H9 (cell line): ENCODE measurements around the gene SLC2A14. TPM values are rescaled to one million over a fixed set of nuclear protein-coding genes. Genes with fewer than 3 reads are reported as not detected.
A peak's percentile ranks its signal among the peaks of the same experiment; 100 is the strongest.
"Not testable (repeated sequence)": the region's sequence is repeated elsewhere in the genome, so short reads cannot be mapped to it uniquely, and the experiment has no call there.

Source experiments
- DNase-seq: peaks from one replicate; pipeline ENCODE4 v3.0.0-alpha.2; 2017
- H2AFZ ChIP-seq: one replicate; pipeline ENCODE4 v1.6.1; 2013; ENCODE audit warnings: mild to moderate bottlenecking, low read length, control low read depth, moderate library complexity
- H2AK5ac ChIP-seq: 2 replicates; pipeline ENCODE4 v1.6.1; 2013; ENCODE audit warnings: low read length, control low read depth, mixed read lengths; ENCODE audit not compliant: insufficient read length
- H2BK120ac ChIP-seq: one replicate; pipeline ENCODE4 v1.6.1; 2013; ENCODE audit warnings: low read depth, mild to moderate bottlenecking, low read length, control low read depth, inconsistent platforms; ENCODE audit not compliant: poor library complexity, severe bottlenecking
- H2BK12ac ChIP-seq: 2 replicates; pipeline ENCODE4 v1.6.1; 2013; ENCODE audit warnings: low read length, control low read depth, mixed read lengths, low read depth; ENCODE audit not compliant: insufficient read length
- H2BK15ac ChIP-seq: 2 replicates; pipeline ENCODE4 v1.6.1; 2013; ENCODE audit warnings: low read depth, low read length, control low read depth
- H2BK20ac ChIP-seq: one replicate; pipeline ENCODE4 v1.6.1; 2013; ENCODE audit warnings: low read depth, mild to moderate bottlenecking, low read length, control low read depth, inconsistent platforms; ENCODE audit not compliant: poor library complexity, severe bottlenecking
- H2BK5ac ChIP-seq: 2 replicates; pipeline ENCODE4 v1.6.1; 2013; ENCODE audit warnings: low read length, control low read depth, mixed read lengths; ENCODE audit not compliant: insufficient read length
- H3K14ac ChIP-seq: 2 replicates; pipeline ENCODE4 v1.6.1; 2013; ENCODE audit warnings: low read length, control low read depth; ENCODE audit not compliant: insufficient read depth
- H3K18ac ChIP-seq: 2 replicates; pipeline ENCODE4 v1.6.1; 2013; ENCODE audit warnings: low read depth, mild to moderate bottlenecking, mixed read lengths, low read length, control low read depth; ENCODE audit not compliant: insufficient read length
- H3K23ac ChIP-seq: 2 replicates; pipeline ENCODE4 v1.6.1; 2013; ENCODE audit warnings: low read length, control low read depth, mixed read lengths, low read depth; ENCODE audit not compliant: insufficient read length
- H3K23me2 ChIP-seq: 2 replicates; pipeline ENCODE4 v1.6.1; 2013; ENCODE audit warnings: low read depth, mild to moderate bottlenecking, mixed read lengths, low read length, control low read depth; ENCODE audit not compliant: insufficient read length, poor library complexity, severe bottlenecking
- H3K27ac ChIP-seq: 2 replicates; pipeline ENCODE4 v1.5.1; 2013; ENCODE audit warnings: low read length, control low read depth, mixed read lengths, low read depth; ENCODE audit not compliant: insufficient read length
- H3K27me3 ChIP-seq: 2 replicates; pipeline ENCODE4 v1.6.1; 2013; ENCODE audit warnings: low read length, control low read depth, inconsistent platforms; ENCODE audit not compliant: insufficient read depth
- H3K4ac ChIP-seq: 2 replicates; pipeline ENCODE4 v1.6.1; 2013; ENCODE audit warnings: low read depth, mild to moderate bottlenecking, control low read depth, inconsistent platforms, low read length, moderate library complexity
- H3K4me1 ChIP-seq: 2 replicates; pipeline ENCODE4 v1.6.1; 2013; ENCODE audit warnings: low read length, control low read depth, inconsistent platforms; ENCODE audit not compliant: insufficient read depth
- H3K4me2 ChIP-seq: 2 replicates; pipeline ENCODE4 v1.6.1; 2013; ENCODE audit warnings: low read length, control low read depth, mixed read lengths; ENCODE audit not compliant: insufficient read length, insufficient read depth
- H3K56ac ChIP-seq: 2 replicates; pipeline ENCODE4 v1.6.1; 2013; ENCODE audit warnings: low read depth, mild to moderate bottlenecking, mixed read lengths, low read length, control low read depth; ENCODE audit not compliant: insufficient read length
- H3K79me1 ChIP-seq: 2 replicates; pipeline ENCODE4 v1.6.1; 2013; ENCODE audit warnings: low read depth, mild to moderate bottlenecking, moderate library complexity, low read length, control low read depth, inconsistent platforms; ENCODE audit not compliant: insufficient read depth, poor library complexity, severe bottlenecking
- H3K79me2 ChIP-seq: 2 replicates; pipeline ENCODE4 v1.6.1; 2013; ENCODE audit warnings: low read length, control low read depth, inconsistent platforms; ENCODE audit not compliant: insufficient read depth
- H3K9ac ChIP-seq: 2 replicates; pipeline ENCODE4 v1.6.1; 2013; ENCODE audit warnings: low read length, control low read depth, mixed read lengths; ENCODE audit not compliant: insufficient read length; ENCODE audit errors: extremely low read depth
- H3K9me3 ChIP-seq: one replicate; pipeline ENCODE4 v1.6.1; 2013; ENCODE audit warnings: low read depth, low read length, inconsistent platforms; ENCODE audit not compliant: control insufficient read depth
- H3T11ph ChIP-seq: one replicate; pipeline ENCODE4 v1.6.1; 2013; ENCODE audit warnings: mild to moderate bottlenecking, low read length, control low read depth, inconsistent platforms
- H4K20me1 ChIP-seq: one replicate; pipeline ENCODE4 v1.6.1; 2013; ENCODE audit not compliant: control insufficient read depth, insufficient read length, insufficient read depth
- H4K5ac ChIP-seq: 2 replicates; pipeline ENCODE4 v1.6.1; 2013; ENCODE audit warnings: low read depth, mild to moderate bottlenecking, mixed read lengths, low read length, control low read depth; ENCODE audit not compliant: insufficient read length
- H4K8ac ChIP-seq: replicated peaks from 2 replicates; pipeline ENCODE4 v1.6.1; 2013; ENCODE audit warnings: low read length, control low read depth, mixed read lengths, low read depth; ENCODE audit not compliant: insufficient read length
- H4K91ac ChIP-seq: 2 replicates; pipeline ENCODE4 v1.6.1; 2013; ENCODE audit warnings: low read depth, mild to moderate bottlenecking, moderate library complexity, mixed read lengths, low read length, control low read depth; ENCODE audit not compliant: insufficient read length
- H3K27ac Mint-ChIP-seq, 3 experiments: 2 replicates in 2 of 3; 3 replicates in 1 of 3; pipeline ENCODE4 v1.8.0; 2020 to 2021; ENCODE audit warnings: mixed read lengths in 3 of 3, mild to moderate bottlenecking in 1 of 3, moderate library complexity in 1 of 3
- H3K27me3 Mint-ChIP-seq: 2 replicates; pipeline ENCODE4 v1.8.0; 2021; ENCODE audit warnings: low read depth, mild to moderate bottlenecking, moderate library complexity, mixed read lengths
- H3K36me3 Mint-ChIP-seq, 3 experiments: 2 replicates in 2 of 3; 3 replicates in 1 of 3; pipeline ENCODE4 v1.8.0; 2020 to 2021; ENCODE audit warnings: low read depth in 3 of 3, mixed read lengths in 3 of 3; ENCODE audit not compliant: insufficient read depth in 1 of 3
- H3K4me1 Mint-ChIP-seq, 2 experiments: 2 replicates each; pipeline ENCODE4 v1.8.0; 2020; ENCODE audit warnings: mixed read lengths in 2 of 2
- H3K4me3 Mint-ChIP-seq, 2 experiments: 2 replicates in 1 of 2; 3 replicates in 1 of 2; pipeline ENCODE4 v1.8.0; 2020 to 2021; ENCODE audit warnings: mild to moderate bottlenecking in 2 of 2, mixed read lengths in 2 of 2, moderate library complexity in 1 of 2
- H3K9me3 Mint-ChIP-seq, 2 experiments: 2 replicates in 1 of 2; 3 replicates in 1 of 2; pipeline ENCODE4 v1.8.0; 2020; ENCODE audit warnings: mild to moderate bottlenecking in 2 of 2, mixed read lengths in 2 of 2, moderate library complexity in 1 of 2
- CTCF ChIP-seq: fragments of 200-600 bp; sonication (generic); conservative IDR thresholded peaks from 3 replicates; pipeline ENCODE4 v1.8.0; 2021; ENCODE audit warnings: antibody characterized with exemption, mild to moderate bottlenecking
- WGBS: extraction: QIAGEN DNeasy Blood & Tissue Kit; methylation state at CpG from one replicate; pipeline ENCODE4 v1.1.7; 2013; ENCODE audit warnings: missing lambda C conversion rate, low lambda C conversion rate, mixed read lengths; ENCODE audit not compliant: insufficient read length; ENCODE audit errors: extremely low coverage; 5-methylcytosine and 5-hydroxymethylcytosine counted together
- total RNA-seq: library from RNA; stranded (reverse); gene quantifications from 2 replicates; pipeline ENCODE4 v1.2.1, GENCODE V29; 2021

The SLC2A14 gene
- total RNA-seq, 1 experiment from 2014 or later = 19.1 TPM

- H3K4me1 ChIP-seq = peaks cover under 1% of the 10 kb centered on the region; the same call in 1 of the 2 replicates
- no peaks in the 10 kb centered on the region for H4K20me1 ChIP-seq
- no peak overlapping the region for H2BK12ac ChIP-seq
- no peaks in the 10 kb centered on the region for H3K27me3 Mint-ChIP-seq
- H3K27ac Mint-ChIP-seq = peak overlapping the region; percentile 16 to 85 (median 65); a peak in 4 of 7 replicates
- peaks cover 21 to 27% of the 10 kb centered on the region in 2 experiments for H3K4me1 Mint-ChIP-seq
- no peak overlapping the region for H2BK120ac ChIP-seq
- peaks cover 5 to 9% (median 9%) of the 10 kb centered on the region in 3 experiments; a peak in 6 of 7 replicates for H3K36me3 Mint-ChIP-seq
- no peak overlapping the region for H3T11ph ChIP-seq
- no peaks in the 10 kb centered on the region for H3K79me2 ChIP-seq
- no peak overlapping the region for H3K14ac ChIP-seq
- no peaks in the 10 kb centered on the region for H3K23me2 ChIP-seq
- DNase-seq = no peak
- no peak for TF ChIP-seq CTCF
- no peak overlapping the region for H3K56ac ChIP-seq
- H3K79me1 ChIP-seq = no peaks in the 10 kb centered on the region
- H3K4ac ChIP-seq = no peak overlapping the region
- H3K27ac ChIP-seq = no peak overlapping the region
- no peak overlapping the region for H2AFZ ChIP-seq
- H3K18ac ChIP-seq = no peak overlapping the region
- no peaks in the 10 kb centered on the region for H3K27me3 ChIP-seq
- H2AK5ac ChIP-seq = no peak overlapping the region
- no peak overlapping the region for H3K4me2 ChIP-seq
- H4K91ac ChIP-seq = no peak overlapping the region
- H2BK15ac ChIP-seq = no peak overlapping the region
- H3K9me3 Mint-ChIP-seq = peaks cover 3 to 7% of the 10 kb centered on the region in 2 experiments; a peak in 2 of 5 replicates
- H3K4me3 Mint-ChIP-seq = no peak overlapping the region
- no peak overlapping the region for H4K8ac ChIP-seq
- no peak overlapping the region for H3K23ac ChIP-seq
- WGBS = no CpG with 5 or more reads among the region's 12 CpGs
- no peak overlapping the region for H2BK5ac ChIP-seq
- H3K9me3 ChIP-seq = no peaks in the 10 kb centered on the region
- no peak overlapping the region for H4K5ac ChIP-seq
- H3K9ac ChIP-seq = no peak overlapping the region
- no peak overlapping the region for H2BK20ac ChIP-seq
Measured at GRCh38 chr12:7864601-7865150, 8.0 kb downstream of the SLC2A14 start.

GRCh38 chr12:7862814-7863348, 9.8 kb downstream of the SLC2A14 start:
- not testable (repeated sequence) for H3K18ac ChIP-seq, H3K27me3 Mint-ChIP-seq, H2BK120ac ChIP-seq, H4K91ac ChIP-seq, H3K79me2 ChIP-seq, H3K4ac ChIP-seq, H3K9me3 Mint-ChIP-seq, H4K5ac ChIP-seq, H2BK15ac ChIP-seq, H4K20me1 ChIP-seq, H2AK5ac ChIP-seq, DNase-seq, H2BK5ac ChIP-seq, H3K23ac ChIP-seq, H3K9me3 ChIP-seq, H4K8ac ChIP-seq, H3K4me3 Mint-ChIP-seq, H3K4me2 ChIP-seq, H3K9ac ChIP-seq, H3K23me2 ChIP-seq, H3K4me1 ChIP-seq, H3K27me3 ChIP-seq, H3K56ac ChIP-seq, H3K79me1 ChIP-seq, H3K14ac ChIP-seq, H2AFZ ChIP-seq, H3K27ac ChIP-seq, H2BK12ac ChIP-seq, H3T11ph ChIP-seq, H2BK20ac ChIP-seq
- Mint-ChIP-seq H3K4me1 (peaks cover 32 to 36% of the 10 kb centered on the region in 2 experiments), H3K27ac (peak overlapping the region; percentile 76 to 88 (median 77); a peak in 3 of 7 replicates), H3K36me3 (peaks cover 5 to 13% (median 9%) of the 10 kb centered on the region in 3 experiments; a peak in 6 of 7 replicates)
- WGBS = no CpG with 5 or more reads among the region's 20 CpGs
